ENCODE results near the gene SLC1A5. TPM values are rescaled to one million over a fixed set of nuclear protein-coding genes. Genes with fewer than 3 reads are reported as not detected.

The SLC1A5 gene
- total RNA-seq, 1 donor from 2014 or later, result 39.5 TPM

GRCh38 chr19:46788968-46789338, 559 bp upstream of the SLC1A5 start:
- peaks cover 18% of the 10 kb centered on the region for H3K4me1 ChIP-seq
- TF ChIP-seq CTCF (IDR thresholded peaks at IDR 0.05) (no peak), EZH2phosphoT487 (IDR thresholded peaks at IDR 0.05) (no peak)
- H3K9me3 Mint-ChIP-seq, result no peaks in the 10 kb centered on the region
- no peak overlapping the region for H2AFZ ChIP-seq (replicated peaks)
- H3K4me1 Mint-ChIP-seq, result peaks cover 31% of the 10 kb centered on the region
- no peaks in the 10 kb centered on the region for H3K9me3 ChIP-seq (ENCODE audit: low read depth)
- no peak overlapping the region for H3K4me3 ChIP-seq
- H3F3A ChIP-seq (ENCODE audit: low read depth), result peaks cover 22% of the 10 kb centered on the region
- no peaks in the 10 kb centered on the region for H3K36me3 Mint-ChIP-seq
- no peak overlapping the region for H3K27ac ChIP-seq
- no peak for DNase-seq (ENCODE audit: low spot score)
- H3K27ac Mint-ChIP-seq, result no peak overlapping the region
- H4K20me1 ChIP-seq (ENCODE audit: low read depth), result peaks cover 35% of the 10 kb centered on the region
- peak overlapping the region; percentile 52 for H3K4me3 Mint-ChIP-seq
- no peaks in the 10 kb centered on the region for H3K36me3 ChIP-seq
- peaks cover 4% of the 10 kb centered on the region for H3K27me3 Mint-ChIP-seq (ENCODE audit: insufficient read depth, low read depth)
- H3K79me2 ChIP-seq (ENCODE audit: low read depth), result peaks cover 43% of the 10 kb centered on the region
- H3K4me2 ChIP-seq, result peak overlapping the region; percentile 20
- peaks cover 8% of the 10 kb centered on the region for H3K27me3 ChIP-seq
- H3K9ac ChIP-seq, result no peak overlapping the region

- peak overlapping the region; percentile 53 for H3K4me3 ChIP-seq
- Mint-ChIP-seq H3K36me3 (peaks cover 4% of the 10 kb centered on the region), H3K4me3 (peak overlapping the region; percentile 96), H3K27ac (peak overlapping the region; percentile 94), H3K9me3 (no peaks in the 10 kb centered on the region), H3K27me3 (ENCODE audit: insufficient read depth, low read depth) (peaks cover 4% of the 10 kb centered on the region), H3K4me1 (peaks cover 43% of the 10 kb centered on the region)
- H3K4me1 ChIP-seq, result peaks cover 20% of the 10 kb centered on the region
- peak overlapping the region; percentile 13 for H2AFZ ChIP-seq (replicated peaks)
- no peak overlapping the region for H3K27ac ChIP-seq
- H3K9me3 ChIP-seq (ENCODE audit: low read depth), result no peaks in the 10 kb centered on the region
- H3K27me3 ChIP-seq, result peaks cover 8% of the 10 kb centered on the region
- peak overlapping the region; percentile 53 for H3K9ac ChIP-seq
- peaks cover 57% of the 10 kb centered on the region for H3K79me2 ChIP-seq (ENCODE audit: low read depth)
- H3K4me2 ChIP-seq, result peak overlapping the region; percentile 78
- H3K36me3 ChIP-seq, result no peaks in the 10 kb centered on the region
- H4K20me1 ChIP-seq (ENCODE audit: low read depth), result peaks cover 45% of the 10 kb centered on the region
- H3F3A ChIP-seq (ENCODE audit: low read depth), result peaks cover 22% of the 10 kb centered on the region
- TF ChIP-seq EZH2phosphoT487 (IDR thresholded peaks at IDR 0.05) (no peak), EZH2 (IDR thresholded peaks at IDR 0.05) (no peak), CTCF (IDR thresholded peaks at IDR 0.05) (no peak)
- peak; percentile 74 for DNase-seq (ENCODE audit: low spot score)
Observed at GRCh38 chr19:46787331-46788261, 798 bp downstream of the SLC1A5 start.

DNA sequence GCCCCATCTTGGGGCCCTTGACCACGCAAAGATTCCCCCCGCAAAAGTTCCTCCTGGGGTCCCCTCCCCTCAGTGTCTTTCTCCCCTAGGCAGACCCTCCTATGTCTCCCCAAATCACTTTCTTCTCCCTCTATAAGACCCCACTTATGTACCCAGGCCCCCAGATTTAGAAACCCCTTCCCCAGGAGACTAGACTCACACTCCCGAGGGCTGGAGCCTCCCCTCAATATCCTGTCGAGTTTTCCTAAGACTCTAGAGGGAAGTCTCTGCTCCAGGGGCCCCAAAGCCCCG, 1.4 kb downstream of the SLC1A5 start:
- peaks cover 63% of the 10 kb centered on the region for H3K79me2 ChIP-seq (ENCODE audit: low read depth)
- Mint-ChIP-seq H3K9me3 (no peaks in the 10 kb centered on the region), H3K4me3 (peak overlapping the region; percentile 96), H3K36me3 (peaks cover 5% of the 10 kb centered on the region), H3K27ac (peak overlapping the region; percentile 94), H3K4me1 (peaks cover 43% of the 10 kb centered on the region), H3K27me3 (ENCODE audit: insufficient read depth, low read depth) (peaks cover 4% of the 10 kb centered on the region)
- peak overlapping the region; percentile 13 for H2AFZ ChIP-seq (replicated peaks)
- no peaks in the 10 kb centered on the region for H3K36me3 ChIP-seq
- H3K27me3 ChIP-seq, result peaks cover 8% of the 10 kb centered on the region
- H3K9me3 ChIP-seq (ENCODE audit: low read depth), result no peaks in the 10 kb centered on the region
- peak overlapping the region; percentile 53 for H3K4me3 ChIP-seq
- H3K27ac ChIP-seq, result no peak overlapping the region
- peaks cover 22% of the 10 kb centered on the region for H3F3A ChIP-seq (ENCODE audit: low read depth)
- peaks cover 20% of the 10 kb centered on the region for H3K4me1 ChIP-seq
- TF ChIP-seq EZH2 (IDR thresholded peaks at IDR 0.05), result no peak
- no peak for TF ChIP-seq CTCF (IDR thresholded peaks at IDR 0.05)
- TF ChIP-seq EZH2phosphoT487 (IDR thresholded peaks at IDR 0.05), result no peak
- peak overlapping the region; percentile 53 for H3K9ac ChIP-seq
- H4K20me1 ChIP-seq (ENCODE audit: low read depth), result peaks cover 48% of the 10 kb centered on the region
- DNase-seq (ENCODE audit: low spot score), result no peak
- H3K4me2 ChIP-seq, result peak overlapping the region; percentile 78

Measured in neural progenitor cell (in vitro differentiated cells).